GM21381 (cell line): ENCODE data around the gene AARS1.
"Not testable (repeated sequence)": the region's sequence is repeated elsewhere in the genome, so short reads cannot be mapped to it uniquely, and the experiment has no call there.

Experiments used
- ATAC-seq: cut with Tn5 transposase; IDR thresholded peaks from one replicate; pipeline ENCODE4 v1.9.1; 2021; ENCODE audit warnings: mild to moderate bottlenecking, moderate library complexity; ENCODE audit not compliant: unreplicated experiment

AARS1 gene

GRCh38 chr16:70276392-70276791, 12.9 kb downstream of the AARS1 start:
- ATAC-seq = no peak

- no peak for ATAC-seq
Measured at GRCh38 chr16:70271696-70272095, 17.6 kb downstream of the AARS1 start.

GRCh38 chr16:70270176-70270575, 19.1 kb downstream of the AARS1 start:
- ATAC-seq = no peak

- ATAC-seq = no peak
Measured at GRCh38 chr16:70269471-70269870, 19.8 kb downstream of the AARS1 start.

- not testable (repeated sequence) for ATAC-seq
Measured at GRCh38 chr16:70267922-70268321, 21.4 kb downstream of the AARS1 start.

GRCh38 chr16:70267516-70267915, 21.8 kb downstream of the AARS1 start:
- no peak for ATAC-seq

- not testable (repeated sequence) for ATAC-seq
Measured at GRCh38 chr16:70259903-70260302, 29.4 kb downstream of the AARS1 start.

- ATAC-seq = no peak
Measured at GRCh38 chr16:70258946-70259345, 30.4 kb downstream of the AARS1 start.

- no peak for ATAC-seq
Measured at GRCh38 chr16:70258065-70258464, 31.2 kb downstream of the AARS1 start.

GRCh38 chr16:70257391-70257790, 31.9 kb downstream of the AARS1 start:
- ATAC-seq = no peak

- no peak for ATAC-seq
Measured at GRCh38 chr16:70255574-70255973, 33.7 kb downstream of the AARS1 start.

- ATAC-seq = no peak
Measured at GRCh38 chr16:70254965-70255286, 34.4 kb downstream of the AARS1 start.

- ATAC-seq = no peak
Measured at GRCh38 chr16:70254180-70254964, 34.9 kb downstream of the AARS1 start.

- ATAC-seq = no peak
Measured at GRCh38 chr16:70253291-70254106, 35.8 kb downstream of the AARS1 start.

- no peak for ATAC-seq
Measured at GRCh38 chr16:70252355-70252988, 36.8 kb downstream of the AARS1 start.

- peak; percentile 85 for ATAC-seq
Measured at GRCh38 chr16:70251629-70252354, 37.5 kb downstream of the AARS1 start, which contains the start of gene EXOSC6. EXOSC6 (minus strand) TSS chr16:70251940; CDS start chr16:70251900, 40 bp downstream.

- peak; percentile 25 for ATAC-seq
Measured at GRCh38 chr16:70250748-70251628, 38.3 kb downstream of the AARS1 start.

- not testable (repeated sequence) for ATAC-seq
Measured at GRCh38 chr16:70249697-70250096, 39.6 kb downstream of the AARS1 start.

GRCh38 chr16:70238773-70239172, 50.5 kb downstream of the AARS1 start:
- ATAC-seq = not testable (repeated sequence)

GRCh38 chr16:70231831-70232230, 57.5 kb downstream of the AARS1 start:
- ATAC-seq = not testable (repeated sequence)
